HG03432 (cell line): ENCODE data around the gene PTPRD.

Experiments
- ATAC-seq: cut with Tn5 transposase; IDR thresholded peaks from one replicate; pipeline ENCODE4 v1.9.1; 2021; ENCODE audit warnings: mild to moderate bottlenecking, moderate library complexity; ENCODE audit not compliant: unreplicated experiment

The PTPRD gene

DNA sequence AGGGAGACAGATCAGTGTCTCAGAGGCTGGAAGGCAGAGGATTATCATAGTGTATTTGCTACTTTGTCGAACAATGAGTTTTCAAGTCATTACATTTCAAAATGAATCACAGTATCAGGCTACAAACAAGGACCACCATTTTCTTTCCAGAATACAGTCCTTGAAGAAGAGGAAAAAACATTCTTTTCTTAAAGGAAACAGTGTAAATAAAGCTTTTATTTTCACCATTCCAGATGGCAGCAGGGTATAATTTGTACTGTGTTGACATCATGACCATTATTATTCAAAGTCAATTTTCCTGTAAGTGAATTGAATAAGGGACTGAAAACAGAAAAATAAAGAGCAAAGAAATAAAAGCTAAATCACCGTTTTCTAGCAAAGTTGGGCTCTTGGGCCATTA, 2076.0 kb downstream of the PTPRD start:
- no peak for ATAC-seq

DNA sequence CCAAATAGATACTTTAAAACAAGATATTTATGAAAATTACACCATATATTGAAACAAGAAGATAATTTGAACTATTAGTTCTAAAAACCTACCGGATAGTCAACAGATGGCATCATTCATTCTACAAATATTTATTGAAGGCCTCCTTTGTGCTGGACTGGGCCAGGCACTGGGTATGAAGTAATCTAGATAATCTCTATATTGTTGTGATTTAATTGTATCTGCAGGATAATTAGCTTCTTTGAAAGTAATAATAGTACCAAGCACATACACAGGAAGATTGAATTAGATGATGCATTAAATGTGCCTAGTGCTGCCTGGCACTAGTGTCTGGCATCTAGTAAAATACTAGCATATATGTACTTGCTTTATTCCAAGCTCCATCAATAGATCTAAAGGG, 2078.0 kb downstream of the PTPRD start:
- no peak for ATAC-seq

DNA sequence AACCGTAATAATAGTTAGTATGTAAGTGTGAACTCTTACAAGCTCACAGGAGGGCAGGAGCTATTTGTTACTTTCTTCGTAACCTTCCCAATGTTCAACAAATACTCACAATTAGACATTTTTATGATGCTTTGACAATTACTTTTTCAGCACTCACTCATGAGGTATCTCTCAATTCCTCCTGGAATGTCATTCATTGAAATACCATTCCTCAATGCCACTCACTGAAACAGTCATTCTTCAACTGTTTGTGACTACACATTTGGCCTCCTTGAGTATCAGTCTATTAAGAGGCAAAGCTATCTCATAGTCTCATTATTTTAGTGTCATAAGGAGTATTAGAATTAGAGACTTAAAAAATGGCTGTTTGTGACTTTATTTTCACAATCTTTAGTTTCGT, 2079.1 kb downstream of the PTPRD start:
- ATAC-seq, result no peak

DNA sequence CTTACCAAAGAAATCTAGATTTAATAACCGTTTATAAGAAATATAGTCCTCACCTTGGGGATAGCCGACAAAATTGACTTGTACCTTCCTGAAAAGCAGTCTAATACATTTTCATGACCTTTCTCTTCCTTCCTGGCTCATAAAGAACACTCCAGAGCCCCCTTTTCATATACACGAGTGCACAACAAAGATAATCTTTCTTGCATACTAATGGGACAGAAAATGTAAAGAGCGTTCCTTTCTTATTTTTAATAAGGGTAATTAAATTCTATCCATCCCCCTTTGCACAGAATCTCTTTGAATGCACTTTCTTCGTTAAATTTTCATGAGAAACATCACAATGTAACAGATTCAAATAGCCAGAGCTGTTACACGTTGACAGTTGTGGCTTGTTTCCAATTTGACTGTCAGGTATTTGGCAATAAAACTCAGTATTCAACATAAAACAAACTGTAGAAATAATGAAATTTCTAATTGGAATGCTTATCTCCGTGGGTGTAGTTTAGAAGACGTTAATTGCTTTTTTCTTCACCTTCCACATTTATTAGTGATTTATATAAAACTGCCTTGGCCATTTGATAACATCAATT, 2080.9 kb downstream of the PTPRD start:
- no peak for ATAC-seq

DNA sequence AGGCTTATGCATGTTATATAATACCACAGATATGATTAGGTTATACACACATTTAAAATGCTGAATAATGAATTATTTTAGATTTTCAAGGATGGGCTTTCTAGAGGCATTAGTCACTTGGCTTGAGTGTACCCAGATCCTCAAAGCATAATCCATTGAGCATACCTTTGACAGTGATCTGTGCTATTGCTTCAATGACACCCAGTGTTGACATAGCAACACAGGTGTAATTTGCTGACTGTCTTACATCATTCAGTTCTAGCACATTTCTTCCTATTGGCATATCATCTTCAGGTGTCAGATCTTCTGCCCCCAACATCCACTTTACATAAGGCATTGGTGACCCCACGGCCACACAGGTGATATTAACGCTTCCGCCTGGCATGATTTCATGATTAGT, 2091.7 kb downstream of the PTPRD start:
- no peak for ATAC-seq

DNA sequence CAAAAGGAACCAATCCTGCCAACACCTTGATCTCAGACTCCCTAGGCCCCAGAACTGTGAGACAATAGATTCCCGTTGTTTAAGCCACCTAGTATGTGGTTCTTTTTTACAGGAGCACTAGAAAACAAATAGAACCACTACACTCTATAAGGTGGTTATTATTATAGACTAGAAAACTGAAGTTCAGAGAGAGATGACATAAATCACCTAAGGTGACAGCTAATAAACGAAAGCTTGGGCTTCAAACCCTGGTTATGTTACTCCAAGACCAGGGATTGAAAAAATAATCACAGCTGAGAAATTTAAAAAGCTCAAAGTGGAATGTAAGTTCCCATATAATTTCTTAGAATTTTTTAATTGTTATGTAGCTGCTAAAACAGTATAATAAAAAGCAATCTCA, 2097.1 kb downstream of the PTPRD start:
- ATAC-seq, result no peak

DNA sequence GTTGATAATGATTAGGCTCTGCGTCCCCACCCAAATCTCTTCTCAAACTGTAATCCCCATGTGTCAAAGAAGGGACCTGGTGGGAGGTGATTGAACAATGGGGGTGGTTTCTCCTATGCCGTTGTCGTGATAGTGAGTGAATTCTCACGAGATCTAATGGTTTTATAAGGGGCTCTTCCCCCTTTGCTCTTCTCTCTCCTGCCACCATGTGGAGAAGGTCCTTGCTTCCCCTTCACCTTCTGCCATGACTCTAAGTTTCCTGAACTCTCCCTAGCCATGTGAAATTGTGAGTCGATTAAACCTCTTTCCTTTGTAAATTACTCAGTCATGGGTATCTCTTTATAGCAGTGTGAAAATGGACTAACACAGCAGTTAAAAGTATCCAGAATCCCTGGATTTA, 2098.0 kb downstream of the PTPRD start:
- ATAC-seq, result no peak

DNA sequence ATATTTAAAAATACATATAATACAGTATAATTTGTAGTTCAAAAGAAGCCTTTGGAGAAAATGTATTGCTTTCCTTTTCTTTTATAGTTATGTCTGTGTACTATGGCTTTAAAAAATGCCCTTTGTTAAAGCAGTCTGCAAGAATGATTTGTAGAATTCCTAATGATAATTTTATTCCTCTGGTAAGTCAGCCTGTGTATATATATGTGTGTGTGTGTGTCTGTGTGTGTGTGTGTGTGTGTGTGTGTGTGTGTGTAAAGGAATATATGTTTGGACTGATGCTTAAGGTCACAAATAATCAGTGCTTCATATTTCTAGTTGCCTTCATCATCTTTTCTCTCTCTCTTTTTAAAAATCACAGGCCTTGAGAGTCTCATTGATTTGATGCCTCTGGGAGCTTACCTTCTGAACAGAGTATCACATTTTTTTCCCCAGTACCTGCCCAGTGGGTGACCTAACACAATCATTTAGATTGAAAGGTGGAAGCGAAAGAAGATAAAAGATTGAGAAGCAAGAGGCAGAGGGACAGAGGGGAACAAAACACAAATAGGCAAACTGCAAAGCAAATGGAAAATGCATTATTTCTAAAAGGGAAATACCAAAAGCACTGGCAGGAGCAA, 2104.0 kb downstream of the PTPRD start:
- no peak for ATAC-seq

DNA sequence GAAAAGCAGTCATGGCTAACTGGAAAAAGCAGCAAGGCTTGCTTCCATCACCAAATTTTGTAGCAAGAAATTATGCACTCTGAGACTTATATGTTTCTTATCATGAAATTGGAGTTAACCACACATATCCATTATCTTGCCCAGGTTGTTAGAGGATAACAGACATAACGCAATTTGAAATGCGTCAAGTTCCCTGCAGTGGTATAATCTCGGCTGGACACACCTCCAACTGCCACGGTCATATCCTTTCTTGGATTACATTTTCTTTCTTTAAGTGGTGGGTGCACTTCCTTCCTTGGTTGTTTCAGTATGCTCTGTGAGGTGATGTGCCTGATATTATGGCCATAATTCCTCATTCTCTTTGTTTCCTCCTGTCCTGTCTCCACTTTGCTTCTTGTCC, 2118.2 kb downstream of the PTPRD start:
- ATAC-seq, result no peak

DNA sequence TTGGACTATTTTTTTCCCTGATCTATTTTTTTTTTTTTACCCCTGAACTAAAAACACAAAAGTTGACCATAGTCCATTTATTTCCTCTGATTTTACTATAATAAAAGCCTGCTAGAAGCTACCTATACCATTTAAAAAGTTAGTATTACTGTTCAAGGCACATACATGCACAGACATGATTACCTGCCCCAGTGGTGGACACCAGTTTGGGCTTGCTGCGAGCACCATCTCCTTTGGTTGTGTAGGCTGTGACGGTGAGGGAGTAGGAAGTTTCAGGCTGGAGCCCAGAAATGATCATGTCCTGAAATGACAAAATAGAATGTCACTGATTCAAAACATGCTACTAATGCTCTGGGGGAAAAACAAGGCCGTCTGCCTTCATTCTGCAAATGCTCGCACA, 2120.1 kb downstream of the PTPRD start:
- no peak for ATAC-seq

DNA sequence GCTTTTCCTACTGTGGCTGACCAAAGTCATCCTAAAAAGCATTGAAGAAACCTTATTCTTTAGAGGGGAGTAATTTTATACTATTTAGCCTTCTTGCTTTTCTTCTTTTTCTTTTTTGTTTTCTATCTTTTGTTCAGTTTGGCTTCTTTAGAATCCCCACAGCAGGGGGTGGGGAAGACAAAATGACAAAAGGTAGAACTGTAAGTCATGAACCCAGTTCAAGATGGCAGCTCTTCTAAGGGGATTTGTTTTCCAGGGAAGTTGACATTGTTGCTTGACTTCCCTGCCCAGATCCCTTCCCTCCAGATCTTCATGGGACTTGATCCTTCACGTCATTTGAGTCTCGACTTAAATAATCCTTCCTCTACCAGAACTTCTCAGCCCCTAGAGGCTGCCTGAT, 2120.8 kb downstream of the PTPRD start:
- no peak for ATAC-seq

DNA sequence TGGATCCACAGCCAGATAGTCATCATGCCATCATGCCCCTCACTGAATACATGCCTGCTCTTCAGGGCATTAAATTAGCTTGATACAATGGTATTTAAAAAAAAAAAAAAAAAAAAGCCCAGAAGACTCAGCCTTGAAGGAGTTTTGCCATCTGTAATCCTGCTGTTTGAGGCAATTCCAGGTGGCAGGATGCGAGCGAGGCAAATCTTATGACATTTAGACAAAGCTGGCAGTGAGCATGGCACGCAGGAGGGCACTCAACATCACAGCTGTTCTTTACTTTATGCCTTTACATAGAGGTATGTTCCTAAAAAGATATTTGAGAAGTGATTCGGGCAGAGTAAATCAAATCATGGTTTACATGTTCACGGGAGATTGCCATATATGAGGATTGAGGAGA, 2121.2 kb downstream of the PTPRD start:
- no peak for ATAC-seq

DNA sequence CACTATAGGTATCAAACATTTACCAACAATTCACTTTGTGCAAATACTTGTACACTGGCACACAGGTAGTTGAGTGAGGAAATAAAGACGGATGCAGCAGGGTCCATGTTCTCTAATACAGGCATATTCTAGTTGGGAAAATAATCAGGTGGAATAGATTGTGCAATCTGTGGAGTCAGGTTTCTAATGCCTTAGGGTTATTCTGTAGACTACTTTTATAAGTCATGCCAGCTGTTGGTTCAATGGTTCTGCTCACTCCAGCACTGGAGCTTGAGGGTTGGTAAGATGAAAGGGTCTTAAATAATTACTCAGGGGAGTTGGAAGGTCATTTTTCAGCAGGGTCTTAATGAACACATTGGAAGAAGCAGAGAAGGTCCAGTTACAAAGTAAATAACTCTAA, 2123.0 kb downstream of the PTPRD start:
- ATAC-seq, result no peak

DNA sequence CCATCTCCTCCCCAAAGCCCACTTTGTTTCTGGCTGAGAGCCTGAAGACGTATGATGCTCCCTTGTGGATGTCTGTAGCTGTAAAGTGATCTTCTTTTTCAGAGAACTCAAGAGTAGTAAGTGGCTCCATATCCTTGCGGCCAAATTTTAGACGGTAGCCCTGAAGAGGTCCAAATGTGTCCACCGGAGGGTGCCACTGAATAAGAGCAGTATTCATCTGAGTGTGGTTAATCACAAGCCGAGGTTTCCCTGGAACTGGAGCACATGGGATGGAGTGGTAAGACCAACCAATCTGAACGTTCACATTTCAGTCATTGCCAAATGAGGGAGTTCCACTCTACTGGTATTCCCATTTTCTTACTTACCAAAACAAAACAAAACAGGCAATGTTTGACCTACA, 2126.7 kb downstream of the PTPRD start:
- no peak for ATAC-seq

DNA sequence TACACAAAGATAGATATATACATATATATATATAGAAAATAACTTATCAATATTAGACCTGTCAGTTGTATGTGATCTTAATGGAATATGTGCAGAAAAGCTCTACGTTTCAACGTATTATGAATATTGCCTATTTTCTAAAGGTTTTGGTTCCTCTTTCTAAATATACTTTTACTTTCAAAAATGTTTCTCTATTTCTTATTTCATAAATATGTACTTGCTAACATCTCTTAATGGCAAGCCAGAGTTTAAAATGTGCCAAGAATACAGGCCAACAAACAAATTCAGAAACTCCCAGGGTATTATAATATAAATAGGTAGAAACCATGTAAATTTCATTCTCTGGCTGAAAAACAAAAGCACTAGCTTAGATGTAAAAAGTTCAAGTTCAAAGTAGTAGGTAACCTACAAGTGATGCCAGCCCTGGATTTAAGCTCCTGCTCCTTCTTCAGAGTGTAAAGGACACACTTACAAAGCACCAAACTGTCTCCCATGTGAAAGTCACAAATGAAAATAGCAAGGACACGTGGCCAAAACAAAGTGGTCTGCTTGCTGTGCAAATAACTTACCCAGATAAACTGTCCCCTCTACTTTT, 2128.1 kb downstream of the PTPRD start:
- ATAC-seq, result no peak

DNA sequence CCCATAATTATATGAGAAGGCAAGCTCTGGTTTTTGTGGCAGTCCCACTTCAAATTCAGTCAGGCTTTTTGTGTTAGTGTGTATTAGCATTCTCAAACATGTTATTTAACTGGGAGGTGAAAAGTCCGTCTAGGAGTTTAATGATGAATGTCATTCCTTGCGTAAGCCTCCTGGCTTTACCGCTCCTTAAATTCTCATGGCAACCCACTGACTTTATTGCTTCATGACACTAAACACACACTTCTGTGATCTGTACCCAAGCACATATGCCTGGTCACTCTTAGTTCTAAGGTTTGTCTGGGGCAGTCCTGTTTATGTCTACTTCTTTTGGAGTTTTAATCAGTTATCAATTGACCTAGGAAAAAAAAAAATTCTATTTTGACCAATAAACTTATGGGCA, 2135.4 kb downstream of the PTPRD start:
- no peak for ATAC-seq

DNA sequence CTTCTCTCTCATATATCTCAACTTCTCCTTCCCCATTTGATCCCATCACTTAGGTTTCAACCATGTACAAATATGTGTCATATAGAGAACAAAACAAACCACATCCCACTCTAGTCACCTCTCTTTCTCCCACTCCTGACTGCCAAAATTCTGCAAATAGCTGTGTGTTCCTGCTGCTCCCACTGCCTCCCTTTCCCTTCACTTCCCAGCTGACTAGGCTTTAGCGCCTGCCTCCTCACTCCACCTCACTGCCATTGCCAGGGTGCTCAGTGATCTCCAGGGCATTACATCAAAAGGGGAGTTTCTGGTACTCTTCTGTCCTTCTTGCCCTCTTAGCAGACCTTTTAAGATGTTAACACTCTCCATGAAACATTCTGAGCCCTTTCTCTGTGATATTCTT, 2137.9 kb downstream of the PTPRD start:
- no peak for ATAC-seq

DNA sequence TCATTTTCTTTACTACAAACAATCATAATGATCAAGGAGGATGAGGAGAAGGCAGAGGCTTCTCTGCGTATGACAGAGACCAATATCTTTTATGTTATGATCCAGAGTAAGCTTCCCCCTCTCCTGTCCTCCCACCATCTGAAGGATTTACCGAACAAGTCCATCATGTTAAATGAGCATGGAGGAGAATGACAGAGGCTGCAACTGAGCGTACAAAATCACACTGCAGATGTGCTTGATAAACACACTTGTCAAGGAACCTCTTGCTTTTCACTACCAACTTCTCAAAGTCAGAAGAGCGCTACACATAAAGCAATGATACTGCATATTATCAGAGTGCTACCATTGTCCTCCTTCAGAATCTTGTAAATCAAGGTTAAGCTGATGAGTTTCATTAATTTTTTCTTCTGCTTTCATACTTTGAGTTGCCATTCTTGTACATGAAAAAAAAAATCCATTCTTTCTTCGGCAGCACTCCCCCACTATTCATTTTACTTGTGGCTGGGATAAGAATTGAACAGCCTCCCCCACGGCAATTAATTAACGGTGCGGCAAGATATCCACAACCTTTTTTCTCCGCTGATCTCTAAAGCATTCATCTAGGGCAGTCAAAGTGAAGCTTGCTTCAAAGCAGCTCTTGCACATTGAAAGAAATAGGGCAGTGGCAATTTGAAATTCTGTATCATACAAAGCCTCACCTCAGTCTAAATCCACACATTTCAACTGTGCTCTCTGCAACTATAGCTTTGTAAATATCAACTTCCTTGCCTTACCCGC, 2139.4 kb downstream of the PTPRD start:
- ATAC-seq, result no peak

DNA sequence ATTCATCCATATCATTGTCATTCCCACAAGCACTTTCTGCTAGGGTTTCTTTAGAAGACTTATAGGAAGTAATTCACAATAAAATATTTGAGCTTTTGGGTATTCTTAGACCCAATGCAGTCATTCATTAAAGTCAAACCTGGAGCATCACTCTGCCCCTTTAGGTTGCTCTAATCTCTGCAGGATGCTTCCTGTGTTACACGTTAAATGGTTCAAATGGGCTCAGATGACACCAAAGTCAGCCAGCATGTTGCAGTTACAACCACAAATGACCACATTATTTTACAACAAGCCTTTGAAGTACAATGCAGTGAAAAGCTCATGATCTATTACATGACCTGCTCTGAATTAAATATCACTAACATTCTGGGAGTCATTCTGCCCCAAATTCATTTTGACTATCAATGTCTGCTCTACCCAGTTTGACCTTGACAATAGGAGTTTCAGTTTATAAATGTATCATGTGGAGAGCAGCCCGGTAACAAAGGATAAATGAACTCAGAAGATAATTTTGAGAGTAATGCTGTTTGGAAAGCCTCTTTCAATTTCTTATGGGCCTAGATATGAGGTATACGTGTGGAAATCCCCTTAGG, 2144.7 kb downstream of the PTPRD start:
- no peak for ATAC-seq

DNA sequence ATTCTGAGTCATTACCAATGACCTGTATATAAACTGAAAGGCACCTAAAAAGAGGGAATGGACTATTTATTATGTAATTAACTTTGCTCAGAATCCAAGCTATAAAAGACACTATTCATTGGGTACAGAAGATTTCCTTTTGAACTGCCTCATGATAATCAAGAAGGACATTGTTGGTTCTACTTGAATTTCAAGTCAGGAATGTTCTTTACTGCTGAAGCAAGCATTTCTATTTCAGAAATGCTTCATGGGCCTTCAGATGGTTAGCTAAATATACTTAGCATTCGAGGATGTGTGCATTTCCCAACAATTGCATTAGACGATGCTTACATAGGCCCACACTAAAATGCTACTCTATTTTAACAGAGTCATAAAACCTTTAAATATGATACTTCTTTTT, 2155.0 kb downstream of the PTPRD start:
- ATAC-seq, result no peak

DNA sequence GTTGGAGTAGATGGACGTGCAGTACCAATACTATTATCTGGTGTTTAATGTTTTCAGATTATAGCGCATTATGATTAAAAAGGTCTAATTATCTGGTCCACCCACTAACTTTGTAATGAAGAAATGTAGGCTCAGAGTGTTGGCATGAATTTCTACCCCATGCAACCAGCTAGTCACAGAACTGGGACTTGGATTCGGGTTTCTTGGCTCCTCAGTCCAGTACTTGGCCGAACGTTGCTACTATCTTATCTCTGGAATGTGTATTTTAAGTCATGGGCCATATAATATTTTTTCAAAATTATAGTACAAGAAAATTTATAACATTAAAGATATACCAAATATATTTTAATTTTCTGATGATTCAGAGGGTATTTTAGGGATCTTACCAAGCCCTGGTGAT, 2155.7 kb downstream of the PTPRD start:
- ATAC-seq, result no peak

DNA sequence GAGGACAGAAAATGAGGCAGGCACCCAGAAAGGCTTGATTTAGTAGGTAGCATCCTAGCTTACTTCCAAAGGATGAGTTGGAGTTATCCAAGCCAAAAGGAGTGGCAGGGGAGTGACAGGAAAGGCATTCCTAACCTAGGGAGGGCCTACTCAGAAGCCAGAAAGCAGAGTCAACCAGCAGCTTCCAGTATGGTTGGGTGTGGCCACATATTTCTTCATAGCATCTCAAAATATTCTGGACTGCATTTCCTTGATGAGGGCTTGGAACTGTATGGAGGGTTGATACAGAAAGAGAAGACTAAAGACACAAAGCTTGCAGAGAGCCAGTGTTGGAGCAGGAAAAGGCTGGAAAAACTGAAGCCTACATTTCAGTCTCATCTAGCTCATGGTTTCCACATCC, 2156.5 kb downstream of the PTPRD start:
- ATAC-seq, result no peak
